Tibial nerve (tissue), 4 donors: ENCODE data around the gene CEP128.

Experiments
- CTCF ChIP-seq, 5 experiments: fragments of 200-600 bp in 3 of 5; fragments of 450-650 bp in 2 of 5; sonication (generic) in 3 of 5; IDR thresholded peaks; one replicate each; pipeline ENCODE4 v1.5.1; 2016 to 2019; ENCODE audit warnings: antibody characterized with exemption in 5 of 5, mild to moderate bottlenecking in 3 of 5, moderate library complexity in 2 of 5
- EP300 ChIP-seq, 2 donors: sonication (generic); formaldehyde crosslinking; IDR thresholded peaks; one replicate each; pipeline ENCODE4 v1.6.1; 2017; ENCODE audit warnings: antibody characterized with exemption in 2 of 2, mild to moderate bottlenecking in 1 of 2

GRCh38 chr14:80537626-80538025, 403.9 kb downstream of the CEP128 start:
- TF ChIP-seq CTCF (IDR thresholded peaks at IDR 0.05) (no peak), EP300 (IDR thresholded peaks at IDR 0.05) (no peak)
